HCEC 1CT (cell line): ENCODE results near the gene PSTPIP1.

Source experiments
- DNase-seq: peaks from one replicate; pipeline ENCODE4 v3.0.0-alpha.2; 2017

Gene PSTPIP1

DNA sequence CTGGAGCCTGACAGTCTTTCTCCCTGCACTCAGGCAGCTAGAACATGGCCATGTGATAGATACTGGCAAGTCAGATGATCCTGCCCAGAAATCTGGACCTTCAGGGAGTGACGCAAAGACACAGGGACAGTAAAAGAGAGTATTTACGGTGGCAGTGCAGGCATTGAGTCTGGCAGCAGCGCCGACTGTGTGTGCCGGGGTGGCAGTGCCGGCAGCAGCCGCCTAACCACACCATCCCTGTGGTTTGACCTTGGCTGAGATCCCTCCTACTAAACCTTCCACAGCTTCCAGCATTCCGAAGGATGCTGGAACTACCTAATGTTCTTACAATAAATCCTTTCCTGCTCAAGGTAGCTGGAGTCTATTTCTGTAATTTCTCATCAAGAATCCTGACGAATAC, 80.6 kb downstream of the PSTPIP1 start:
- DNase-seq, result no peak

DNA sequence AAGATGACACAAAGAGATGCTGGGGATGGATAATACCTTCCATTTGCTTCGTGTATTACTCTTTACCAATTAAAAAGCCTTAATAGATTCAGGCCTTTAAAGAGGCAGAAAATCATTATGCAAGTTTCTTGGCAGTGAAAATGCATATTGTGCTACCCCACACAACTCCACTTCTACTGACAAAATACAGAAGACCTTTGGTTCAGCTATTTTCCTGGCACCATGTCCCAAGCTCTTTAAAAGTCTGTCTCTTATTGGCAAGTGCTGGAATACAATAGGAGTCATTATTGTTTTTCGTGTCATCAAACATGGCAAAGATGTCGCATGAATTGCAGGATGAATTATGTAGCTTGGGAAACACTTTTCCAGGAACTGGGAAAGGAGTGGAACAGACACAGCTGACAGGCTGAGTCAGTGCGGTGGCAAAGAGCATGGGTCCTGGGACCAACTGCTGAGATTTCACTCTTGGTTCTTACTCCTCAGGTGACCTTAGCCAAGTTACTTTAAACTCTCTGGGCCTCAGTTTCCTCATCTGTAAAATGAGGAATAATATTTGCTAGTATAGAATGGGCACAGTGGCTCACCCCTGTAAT, 81.5 kb downstream of the PSTPIP1 start:
- DNase-seq, result no peak

DNA sequence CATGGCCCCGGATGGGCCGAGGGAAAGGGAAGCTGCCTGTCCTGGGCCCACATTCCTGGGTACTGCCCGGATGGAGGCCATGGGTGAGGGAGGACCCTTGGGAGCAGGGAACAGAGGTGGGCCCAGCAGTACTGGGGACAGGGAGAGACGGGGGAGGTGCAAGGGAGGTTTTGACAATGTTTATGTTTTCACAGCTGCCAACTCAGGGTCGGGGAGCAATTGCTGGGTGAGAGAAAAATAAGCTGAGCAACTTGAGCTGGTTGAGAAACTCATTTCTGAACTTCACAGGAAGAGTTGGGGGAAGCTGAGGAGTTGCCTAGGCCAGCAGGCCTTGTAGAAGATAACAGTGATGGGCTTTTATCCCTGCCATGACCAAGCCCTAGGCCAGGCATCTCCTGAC, 87.0 kb downstream of the PSTPIP1 start:
- no peak for DNase-seq

DNA sequence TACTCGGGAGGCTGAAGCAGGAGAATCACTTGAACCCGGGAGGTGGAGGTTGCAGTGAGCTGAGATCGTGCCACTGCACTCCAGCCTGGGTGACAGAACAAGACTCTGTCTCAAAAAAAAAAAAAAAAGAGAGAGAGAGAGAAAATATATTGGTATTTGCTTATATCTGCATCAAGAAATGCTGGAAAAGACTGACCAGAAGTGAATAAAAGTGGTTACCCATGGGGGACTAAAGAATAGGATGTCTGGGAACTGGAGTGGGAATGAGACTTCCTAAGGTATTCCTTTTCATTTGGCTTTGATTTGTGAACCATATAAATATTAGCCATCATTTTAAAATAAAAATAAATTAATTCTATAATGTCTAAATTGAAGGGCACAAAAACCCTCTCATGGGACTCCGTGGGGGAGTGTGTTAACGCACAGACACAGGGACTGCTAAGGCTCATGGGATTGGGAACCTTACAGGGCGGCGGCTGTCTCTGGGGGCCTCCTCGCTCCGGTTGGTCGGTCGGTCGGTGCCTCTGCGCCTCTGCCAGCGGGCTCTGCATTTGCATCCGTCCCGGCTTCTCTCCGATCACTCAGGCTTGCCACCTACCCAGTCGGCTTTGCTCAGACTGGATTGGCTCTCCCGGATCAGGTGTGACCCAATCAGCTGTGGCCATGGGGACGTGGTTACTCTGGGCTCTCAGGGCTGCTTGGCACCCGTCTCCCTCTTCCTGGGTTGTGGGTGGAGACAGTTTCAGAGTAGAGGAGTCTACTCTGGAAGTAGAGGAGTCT, 88.6 kb downstream of the PSTPIP1 start:
- no peak for DNase-seq

DNA sequence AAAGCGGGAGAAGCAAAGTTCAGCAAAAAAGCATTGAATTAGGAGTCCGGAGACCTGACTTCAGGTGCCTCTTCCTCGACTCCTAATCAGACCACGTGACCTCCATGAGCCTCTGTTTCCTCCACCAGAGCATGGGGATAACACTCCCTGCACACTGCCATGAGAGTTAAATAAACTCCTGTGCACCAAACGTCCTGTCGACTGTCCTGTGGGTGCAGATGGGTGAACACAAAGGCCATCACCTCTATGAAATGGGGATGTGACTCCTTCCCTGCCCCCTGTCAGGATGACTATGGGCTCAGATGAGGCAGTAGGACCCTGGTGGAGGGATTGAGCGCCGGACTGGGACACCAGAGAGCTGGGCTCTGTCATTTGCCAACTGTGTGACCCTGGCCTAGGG, 89.5 kb downstream of the PSTPIP1 start:
- DNase-seq, result no peak

DNA sequence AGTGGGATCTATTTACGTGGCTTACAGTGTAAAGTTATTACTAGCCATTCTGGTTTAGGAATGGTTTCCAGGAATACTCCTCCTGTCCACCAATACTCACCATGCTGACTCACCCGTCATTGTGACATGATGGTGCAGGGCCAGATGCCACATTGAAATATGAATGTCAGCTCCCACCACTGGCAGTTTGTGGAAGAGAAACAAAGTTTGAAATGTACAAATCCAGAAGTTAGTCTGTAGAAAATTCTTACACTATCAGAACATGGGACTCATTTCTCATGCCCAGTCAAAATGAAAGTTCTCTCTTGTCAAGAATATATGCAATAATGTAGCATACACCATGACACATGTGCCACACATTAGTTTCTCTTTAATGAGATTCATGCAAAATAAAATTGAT, 90.4 kb downstream of the PSTPIP1 start:
- peak; percentile 32 for DNase-seq
